ENCODE measurements around the gene ADAM10. TPM values are rescaled to one million over a fixed set of nuclear protein-coding genes. Genes with fewer than 3 reads are reported as not detected.
A peak's percentile ranks its signal among the peaks of the same experiment; 100 is the strongest.

ADAM10 gene
- polyA plus RNA-seq, 1 of the 3 experiments (the other 2 are of a cell fraction): 83.5 TPM

GRCh38 chr15:58629625-58630024 lies 119.9 kb downstream of the ADAM10 start:
- TF ChIP-seq RXRA (IDR thresholded peaks at IDR 0.05; ENCODE audit: borderline replicate concordance, low read depth) (no peak), ZBTB33 (IDR thresholded peaks at IDR 0.05; ENCODE audit: borderline replicate concordance, low read depth) (no peak), TCF12 (IDR thresholded peaks at IDR 0.05) (no peak), MXI1 (IDR thresholded peaks at IDR 0.05; ENCODE audit: low read depth, low read length) (no peak), ELF1 (IDR thresholded peaks at IDR 0.05) (no peak), YY1 (IDR thresholded peaks at IDR 0.05; ENCODE audit: low read depth) (no peak), SIN3A (IDR thresholded peaks at IDR 0.05; ENCODE audit: borderline replicate concordance, low read depth, low read length) (no peak), FOSL2 (IDR thresholded peaks at IDR 0.05; ENCODE audit: borderline replicate concordance, low read depth) (no peak), TEAD4 (IDR thresholded peaks at IDR 0.05; ENCODE audit: borderline replicate concordance, insufficient read depth) (no peak), GATA2 (CRISPR knock-in tag; IDR thresholded peaks at IDR 0.05) (no peak), EP300 (IDR thresholded peaks at IDR 0.05; ENCODE audit: borderline replicate concordance in 1 of 2, low read depth in 1 of 2, low read length in 1 of 2) (no peak), MAX (IDR thresholded peaks at IDR 0.05; ENCODE audit: low read depth) (no peak), SMC3 (IDR thresholded peaks at IDR 0.05; ENCODE audit: low read depth, low read length) (no peak), FOXM1 (IDR thresholded peaks at IDR 0.05; ENCODE audit: low read depth) (no peak), IRF3 (IDR thresholded peaks at IDR 0.05; ENCODE audit: low read depth, low read length) (no peak), POLR2AphosphoS5 (IDR thresholded peaks at IDR 0.05; ENCODE audit: low read depth, low read length) (no peak), CTCF (IDR thresholded peaks at IDR 0.05) (no peak)
- no peaks in the 10 kb centered on the region for H3K27me3 ChIP-seq (ENCODE audit: insufficient read depth)
- H3K4me3 ChIP-seq (ENCODE audit: low read depth in 2 of 2, low read length in 1 of 2): no peak overlapping the region
- POLR2A ChIA-PET: no interaction called here
- peaks cover 2 to 7% of the 10 kb centered on the region in 2 experiments; a peak in 2 of 4 replicates for H3K4me1 ChIP-seq (ENCODE audit: control insufficient read depth in 1 of 2, insufficient read depth in 2 of 2, low read depth in 1 of 2, low read length in 1 of 2)
- H3K27ac ChIP-seq (ENCODE audit: low read depth in 2 of 2, low read length in 1 of 2): no peak overlapping the region
- H3K9me3 ChIP-seq: no peaks in the 10 kb centered on the region
- no peak overlapping the region for H2AFZ ChIP-seq (ENCODE audit: low read depth)
- no peaks in the 10 kb centered on the region for H3K9me2 ChIP-seq
- peak overlapping the region; percentile 54; the same call in 1 of the 2 replicates for H3K4me2 ChIP-seq
- H3F3A ChIP-seq (replicated peaks; ENCODE audit: insufficient read depth): peaks cover 7% of the 10 kb centered on the region
- WGBS (ENCODE audit: low lambda C conversion rate): 98% methylated on average over 6 of the region's 6 CpGs
- peaks cover 31 to 46% of the 10 kb centered on the region in 2 experiments for H3K36me3 ChIP-seq (replicated peaks in 1 of 2; ENCODE audit: control insufficient read depth in 1 of 2, insufficient read depth in 2 of 2, low read length in 1 of 2)
- DNase-seq: no peak
- CTCF ChIA-PET: no interaction called here
- H3K79me2 ChIP-seq (ENCODE audit: insufficient read depth): no peaks in the 10 kb centered on the region
- H4K20me1 ChIP-seq (ENCODE audit: insufficient read depth): no peaks in the 10 kb centered on the region
- no peak overlapping the region for H3K9ac ChIP-seq

Measured in SK-N-SH (cell line).